A549 (cell line): ENCODE results near the gene PLD3. TPM values are rescaled to one million over a fixed set of nuclear protein-coding genes. Genes with fewer than 3 reads are reported as not detected.
"Not testable (repeated sequence)": the region's sequence is repeated elsewhere in the genome, so short reads cannot be mapped to it uniquely, and the experiment has no call there.

Source experiments
- ATAC-seq, 2 experiments: fragments of 200-7000 bp in 1 of 2; fragments of >200 bp in 1 of 2; cut with Nextera tagmentation in 1 of 2; cut with Tn5 transposase in 1 of 2; 3 replicates each; pipeline versions ENCODE4 v1.8.0 to v1.9.1; 2018 to 2020; ENCODE audit warnings: mild to moderate bottlenecking in 1 of 2, moderate library complexity in 1 of 2
- CTCF ChIA-PET: fragments of 300-600 bp; sonication (Branson Sonifier 250); formaldehyde crosslinking; extraction: SDS; loops from one replicate; lab custom pipeline; 2021; ENCODE audit warnings: antibody characterized with exemption, inconsistent platforms; lab: Yijun Ruan, JAX
- POLR2A ChIA-PET: fragments of 350-600 bp; formaldehyde crosslinking; extraction: SDS; loops from one replicate; lab custom pipeline; 2021; ENCODE audit warnings: antibody characterized with exemption, inconsistent platforms; lab: Yijun Ruan, JAX
- DNase-seq, 2 experiments: peaks; one replicate each; pipeline versions ENCODE4 v3.0.0 to v3.0.0-alpha.2; 2011 to 2016; ENCODE audit warnings: low read depth in 1 of 2, low spot score in 1 of 2
- FAIRE-seq: peaks from 2 replicates; lab custom pipeline; 2011; peaks lifted over from hg19 to GRCh38; lab: Jason Lieb, UNC
- H3K27ac ChIP-seq, 2 experiments: fragments of >200 bp; sonication (Bioruptor Twin); formaldehyde crosslinking; 3 replicates each; pipeline ENCODE4 v1.5.1; 2016 to 2017
- H3K4me1 ChIP-seq: fragments of >200 bp; sonication (Bioruptor Twin); formaldehyde crosslinking; 3 replicates; pipeline ENCODE4 v1.6.1; 2016
- H3K4me2 ChIP-seq: fragments of >200 bp; sonication (Bioruptor Twin); formaldehyde crosslinking; 3 replicates; pipeline ENCODE4 v1.6.1; 2016
- H3K4me3 ChIP-seq: fragments of >200 bp; sonication (Bioruptor Twin); formaldehyde crosslinking; 3 replicates; pipeline ENCODE4 v1.5.1; 2016
- H3K9me3 ChIP-seq: fragments of >200 bp; sonication (Bioruptor Twin); formaldehyde crosslinking; 3 replicates; pipeline ENCODE4 v1.6.1; 2016
- BCL3 ChIP-seq: fragments of >200 bp; sonication (Bioruptor Twin); formaldehyde crosslinking; IDR thresholded peaks from 3 replicates; pipeline ENCODE4 v1.6.1; 2016
- EHF ChIP-seq: fragments of 250-450 bp; sonication (Bioruptor Pico); IDR thresholded peaks from 2 replicates; pipeline ENCODE4 v1.5.0; 2020; ENCODE audit warnings: mild to moderate bottlenecking
- GATA3 ChIP-seq: IDR thresholded peaks from 2 replicates; pipeline ENCODE4 v1.6.1; 2012; ENCODE audit warnings: borderline replicate concordance
- HEYL ChIP-seq: fragments of 250-450 bp; sonication (Bioruptor Pico); IDR thresholded peaks from 2 replicates; pipeline ENCODE4 v1.8.0; 2021; ENCODE audit warnings: mild to moderate bottlenecking, moderate library complexity
- HOXB5 ChIP-seq: fragments of 250-450 bp; sonication (Bioruptor Pico); IDR thresholded peaks from 2 replicates; pipeline ENCODE4 v1.5.0; 2020; ENCODE audit warnings: mild to moderate bottlenecking, moderate library complexity
- KDM1A ChIP-seq: fragments of 200-600 bp; sonication (generic); IDR thresholded peaks from 2 replicates; pipeline ENCODE4 v1.6.1; 2016; ENCODE audit warnings: low read depth, mild to moderate bottlenecking
- KDM5A ChIP-seq: fragments of 200-600 bp; sonication (generic); IDR thresholded peaks from 2 replicates; pipeline ENCODE4 v1.6.1; 2016; ENCODE audit warnings: antibody characterized with exemption, mild to moderate bottlenecking
- MAFK ChIP-seq: fragments of 450-650 bp; IDR thresholded peaks from 2 replicates; pipeline ENCODE4 v1.6.1; 2014; ENCODE audit not compliant: partially characterized antibody
- ZFP36 ChIP-seq: fragments of 450-650 bp; IDR thresholded peaks from 2 replicates; pipeline ENCODE4 v1.6.1; 2014; ENCODE audit warnings: borderline replicate concordance; ENCODE audit not compliant: partially characterized antibody
- WGBS: methylation state at CpG from one replicate; pipeline ENCODE4 v1.1.6; 2017; ENCODE audit errors: missing lambda C conversion rate; 5-methylcytosine and 5-hydroxymethylcytosine counted together
- polyA plus RNA-seq, 4 experiments: library from polyadenylated mRNA; depleted of rRNA in 3 of 4; stranded (reverse); fragments of >200 nt; fragmentation: RNase III in 1 of 4; extraction: RNeasy Plus Mini Kit Qiagen cat#74134 plus additional on column Dnase treatment in 1 of 4; gene quantifications; 2 replicates in 3 of 4; 3 replicates in 1 of 4; pipeline ENCODE4 v1.2.3, GENCODE V29; 2011 to 2017
- TF ChIP-seq, protein P1 (sequence below): fragments of >200 bp; sonication (Bioruptor Twin); formaldehyde crosslinking; IDR thresholded peaks from 3 replicates; pipeline ENCODE4 v1.5.1; 2016

The PLD3 gene
- polyA plus RNA-seq, 2 of the 4 experiments (the other 2 are of a cell fraction) = 265 to 290 TPM

- CTCF ChIA-PET = interaction anchor here (0.6 to 4.4 kb wide), 11 partner anchors 9 to 234 kb away, joined by 3 to 16 read pairs (median 4); partner anchors contain the start of genes HIPK4 and SERTAD1
- WGBS = 91% methylated on average over 3 of the region's 3 CpGs
- not testable (repeated sequence) for DNase-seq
These were observed 21.8 kb downstream of the PLD3 start for GRCh38 chr19:40370253-40370652.

DNA sequence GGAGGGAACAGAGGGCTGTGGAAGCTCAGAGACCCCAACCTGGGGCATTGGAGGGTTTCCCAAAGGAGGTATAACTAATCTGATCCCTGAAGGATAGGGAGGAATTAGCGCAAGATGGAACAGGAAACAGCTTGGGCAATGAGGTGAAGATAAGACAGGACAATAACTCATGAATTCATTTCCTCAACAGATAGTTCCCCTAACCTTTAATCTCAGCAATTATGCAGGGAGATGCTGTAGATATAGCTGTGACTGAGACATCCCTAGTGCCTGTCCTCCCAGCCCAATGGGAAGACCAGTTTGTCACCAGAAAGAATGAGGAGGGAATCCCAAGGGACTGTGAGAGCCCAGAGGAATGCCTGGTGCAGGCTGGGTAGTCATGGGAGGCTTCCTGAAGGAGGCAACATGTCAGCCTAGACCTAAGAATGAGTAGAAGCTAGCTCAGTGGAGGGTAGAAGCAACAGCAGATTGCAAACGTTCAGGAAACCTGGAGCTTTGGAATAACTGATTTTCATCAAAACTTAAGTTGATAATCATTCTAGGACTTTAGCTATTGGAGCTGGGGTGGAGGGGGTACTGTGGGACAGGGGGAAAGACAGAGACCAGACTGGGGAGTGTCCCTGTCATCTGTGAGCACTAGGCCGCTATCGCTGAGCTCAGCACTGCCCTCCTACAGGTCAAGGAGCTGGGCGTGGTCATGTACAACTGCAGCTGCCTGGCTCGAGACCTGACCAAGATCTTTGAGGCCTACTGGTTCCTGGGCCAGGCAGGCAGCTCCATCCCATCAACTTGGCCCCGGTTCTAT is 22.7 kb downstream of the PLD3 start:
- Histone ChIP-seq H3K4me1 (peaks cover 8% of the 10 kb centered on the region), H3K27ac (no peak overlapping the region), H3K4me3 (no peak overlapping the region), H3K9me3 (no peaks in the 10 kb centered on the region), H3K4me2 (no peak overlapping the region)
- WGBS = 76% methylated on average over 7 of the region's 7 CpGs
- POLR2A ChIA-PET = no interaction called here
- ATAC-seq (peak in 1 of 2 experiments; percentile 12; a peak in 2 of 6 replicates), FAIRE-seq (peak; percentile 51), DNase-seq (no peak)
- CTCF ChIA-PET = interaction anchor here (0.6 to 4.4 kb wide), 19 partner anchors 10 to 1644 kb away, joined by 3 to 16 read pairs (median 3); partner anchors contain the start of genes HIPK4 and SERTAD1
- peak; percentile 43 for TF ChIP-seq MAFK
- TF ChIP-seq BCL3 = no peak
- TF ChIP-seq, protein P1, sequence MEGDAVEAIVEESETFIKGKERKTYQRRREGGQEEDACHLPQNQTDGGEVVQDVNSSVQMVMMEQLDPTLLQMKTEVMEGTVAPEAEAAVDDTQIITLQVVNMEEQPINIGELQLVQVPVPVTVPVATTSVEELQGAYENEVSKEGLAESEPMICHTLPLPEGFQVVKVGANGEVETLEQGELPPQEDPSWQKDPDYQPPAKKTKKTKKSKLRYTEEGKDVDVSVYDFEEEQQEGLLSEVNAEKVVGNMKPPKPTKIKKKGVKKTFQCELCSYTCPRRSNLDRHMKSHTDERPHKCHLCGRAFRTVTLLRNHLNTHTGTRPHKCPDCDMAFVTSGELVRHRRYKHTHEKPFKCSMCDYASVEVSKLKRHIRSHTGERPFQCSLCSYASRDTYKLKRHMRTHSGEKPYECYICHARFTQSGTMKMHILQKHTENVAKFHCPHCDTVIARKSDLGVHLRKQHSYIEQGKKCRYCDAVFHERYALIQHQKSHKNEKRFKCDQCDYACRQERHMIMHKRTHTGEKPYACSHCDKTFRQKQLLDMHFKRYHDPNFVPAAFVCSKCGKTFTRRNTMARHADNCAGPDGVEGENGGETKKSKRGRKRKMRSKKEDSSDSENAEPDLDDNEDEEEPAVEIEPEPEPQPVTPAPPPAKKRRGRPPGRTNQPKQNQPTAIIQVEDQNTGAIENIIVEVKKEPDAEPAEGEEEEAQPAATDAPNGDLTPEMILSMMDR = no peak
- TF ChIP-seq GATA3 = no peak
- TF ChIP-seq ZFP36 = peak; percentile 74

More at GRCh38 chr19:40370253-40370652, 21.8 kb downstream of the PLD3 start:
- H3K4me3 ChIP-seq, POLR2A ChIA-PET, H3K9me3 ChIP-seq, H3K4me2 ChIP-seq, ATAC-seq, H3K27ac ChIP-seq, FAIRE-seq: not testable (repeated sequence)
- H3K4me1 ChIP-seq = peaks cover 13% of the 10 kb centered on the region

DNA sequence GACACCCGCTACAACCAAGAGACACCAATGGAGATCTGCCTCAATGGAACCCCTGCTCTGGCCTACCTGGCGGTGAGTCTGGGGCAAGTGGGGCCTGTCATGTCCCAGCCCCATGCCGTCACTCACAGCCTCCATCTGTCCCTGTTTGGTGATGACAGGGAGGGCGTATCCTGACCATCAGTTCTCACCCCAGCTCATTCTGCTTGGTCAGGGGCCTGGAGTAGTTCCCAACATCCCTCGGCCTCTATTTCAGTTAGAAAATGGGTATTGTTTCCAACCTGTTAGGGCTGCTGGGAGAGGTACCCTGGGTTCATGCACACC is 23.3 kb downstream of the PLD3 start:
- CTCF ChIA-PET = interaction anchor here (0.6 to 4.4 kb wide), 16 partner anchors 10 to 1643 kb away, joined by 3 to 16 read pairs (median 4); partner anchors contain the start of genes HIPK4 and SERTAD1
- no peak overlapping the region for H3K27ac ChIP-seq
- H3K4me2 ChIP-seq = no peak overlapping the region
- no peaks in the 10 kb centered on the region for H3K9me3 ChIP-seq
- no peak overlapping the region for H3K4me3 ChIP-seq
- 91% methylated on average over 5 of the region's 5 CpGs for WGBS
- ATAC-seq (0 out of 6 replicates have a peak, but pooled peaks of 1 of the 2 experiments have one; percentile 7), DNase-seq (no peak), FAIRE-seq (no peak)
- no peak for TF ChIP-seq GATA3
- peaks cover 2% of the 10 kb centered on the region for H3K4me1 ChIP-seq
- POLR2A ChIA-PET = no interaction called here

DNA sequence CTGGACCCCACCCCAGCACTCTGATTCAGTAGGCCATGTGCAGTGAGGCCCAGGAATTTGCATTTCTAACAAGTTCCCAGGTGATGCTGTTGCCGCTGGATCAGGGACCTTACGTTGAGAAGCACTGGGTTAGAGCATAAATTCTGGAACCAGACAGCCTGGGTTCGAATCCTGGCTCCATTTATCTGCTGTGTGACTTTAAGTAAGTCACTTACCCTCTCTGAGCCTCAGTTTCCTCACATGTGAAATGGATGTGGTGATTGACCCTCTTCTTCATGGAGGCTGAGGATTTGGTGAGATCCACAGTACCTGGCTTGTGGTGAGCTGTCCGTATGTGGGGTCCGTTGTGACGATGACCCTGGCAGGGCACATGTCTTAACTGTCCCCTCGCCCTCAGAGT is 25.6 kb downstream of the PLD3 start:
- Histone ChIP-seq H3K4me3 (no peak overlapping the region), H3K27ac (no peak overlapping the region), H3K9me3 (no peaks in the 10 kb centered on the region), H3K4me1 (no peaks in the 10 kb centered on the region), H3K4me2 (no peak overlapping the region)
- CTCF ChIA-PET = interaction anchor here (0.6 to 1.6 kb wide), 8 partner anchors 9 to 234 kb away, joined by 3 to 8 read pairs (median 4); no protein-coding TSS in a partner anchor
- no peak for DNase-seq
- ATAC-seq = no peak
- peak; percentile 93 for FAIRE-seq
- TF ChIP-seq KDM5A (no peak), HEYL (no peak), ZFP36 (peak; percentile 71), EHF (CRISPR knock-in tag) (no peak), KDM1A (0 out of 2 replicates have a peak, but pooled peaks have one; percentile 54), HOXB5 (CRISPR knock-in tag) (no peak)
- POLR2A ChIA-PET = no interaction called here
- 93% methylated on average over 7 of the region's 7 CpGs for WGBS
